ENCODE results near the gene GBA2.

GBA2 gene

GRCh38 chr9:35726931-35727330 is 22.1 kb downstream of the GBA2 start:
- Histone ChIP-seq H3K36me3 (ENCODE audit: insufficient read depth, low read depth, low read length) (peaks cover 37% of the 10 kb centered on the region), H3K9me3 (ENCODE audit: insufficient read depth, low read depth, low read length) (no peaks in the 10 kb centered on the region), H3K27me3 (ENCODE audit: insufficient read depth, low read length) (no peaks in the 10 kb centered on the region), H3K27ac (ENCODE audit: low read length) (peak overlapping the region; percentile 49), H3K4me3 (ENCODE audit: low read length) (no peak overlapping the region; the same call in 1 of the 2 replicates), H3K4me1 (ENCODE audit: insufficient read depth, low read length) (peaks cover 44% of the 10 kb centered on the region), H3K9ac (ENCODE audit: low read depth, low read length) (peak overlapping the region; percentile 77; the same call in 1 of the 2 replicates)

GRCh38 chr9:35725362-35725761 is 23.7 kb downstream of the GBA2 start:
- Histone ChIP-seq H3K9me3 (ENCODE audit: insufficient read depth, low read depth, low read length) (no peaks in the 10 kb centered on the region), H3K27ac (ENCODE audit: low read length) (no peak overlapping the region), H3K4me1 (ENCODE audit: insufficient read depth, low read length) (peaks cover 36% of the 10 kb centered on the region), H3K4me3 (ENCODE audit: low read length) (no peak overlapping the region), H3K9ac (ENCODE audit: low read depth, low read length) (no peak overlapping the region), H3K36me3 (ENCODE audit: insufficient read depth, low read depth, low read length) (peaks cover 52% of the 10 kb centered on the region), H3K27me3 (ENCODE audit: insufficient read depth, low read length) (no peaks in the 10 kb centered on the region)

- Histone ChIP-seq H3K36me3 (ENCODE audit: insufficient read depth, low read depth, low read length) (peaks cover 67% of the 10 kb centered on the region), H3K27ac (ENCODE audit: low read length) (no peak overlapping the region), H3K9ac (ENCODE audit: low read depth, low read length) (no peak overlapping the region), H3K4me1 (ENCODE audit: insufficient read depth, low read length) (peaks cover 23% of the 10 kb centered on the region), H3K9me3 (ENCODE audit: insufficient read depth, low read depth, low read length) (no peaks in the 10 kb centered on the region), H3K4me3 (ENCODE audit: low read length) (no peak overlapping the region), H3K27me3 (ENCODE audit: insufficient read depth, low read length) (no peaks in the 10 kb centered on the region)
These were observed 25.1 kb downstream of the GBA2 start for GRCh38 chr9:35723908-35724307.

- Histone ChIP-seq H3K4me3 (ENCODE audit: low read length) (no peak overlapping the region), H3K27ac (ENCODE audit: low read length) (no peak overlapping the region), H3K36me3 (ENCODE audit: insufficient read depth, low read depth, low read length) (peaks cover 72% of the 10 kb centered on the region), H3K27me3 (ENCODE audit: insufficient read depth, low read length) (no peaks in the 10 kb centered on the region), H3K9ac (ENCODE audit: low read depth, low read length) (no peak overlapping the region), H3K9me3 (ENCODE audit: insufficient read depth, low read depth, low read length) (no peaks in the 10 kb centered on the region), H3K4me1 (ENCODE audit: insufficient read depth, low read length) (peaks cover 18% of the 10 kb centered on the region)
These were observed 25.6 kb downstream of the GBA2 start for GRCh38 chr9:35723426-35723825.

GRCh38 chr9:35719546-35719945 is 29.5 kb downstream of the GBA2 start:
- H3K4me3 ChIP-seq (ENCODE audit: low read length): no peak overlapping the region
- H3K36me3 ChIP-seq (ENCODE audit: insufficient read depth, low read depth, low read length): peaks cover 100% of the 10 kb centered on the region
- H3K27me3 ChIP-seq (ENCODE audit: insufficient read depth, low read length): no peaks in the 10 kb centered on the region
- H3K4me1 ChIP-seq (ENCODE audit: insufficient read depth, low read length): no peaks in the 10 kb centered on the region; the same call in 1 of the 2 replicates
- no peaks in the 10 kb centered on the region for H3K9me3 ChIP-seq (ENCODE audit: insufficient read depth, low read depth, low read length)
- no peak overlapping the region for H3K9ac ChIP-seq (ENCODE audit: low read depth, low read length)
- no peak overlapping the region for H3K27ac ChIP-seq (ENCODE audit: low read length)

GRCh38 chr9:35718721-35719511 is 30.1 kb downstream of the GBA2 start:
- peaks cover 100% of the 10 kb centered on the region for H3K36me3 ChIP-seq (ENCODE audit: insufficient read depth, low read depth, low read length)
- no peak overlapping the region for H3K4me3 ChIP-seq (ENCODE audit: low read length)
- no peaks in the 10 kb centered on the region for H3K27me3 ChIP-seq (ENCODE audit: insufficient read depth, low read length)
- no peaks in the 10 kb centered on the region; the same call in 1 of the 2 replicates for H3K4me1 ChIP-seq (ENCODE audit: insufficient read depth, low read length)
- no peaks in the 10 kb centered on the region for H3K9me3 ChIP-seq (ENCODE audit: insufficient read depth, low read depth, low read length)
- H3K9ac ChIP-seq (ENCODE audit: low read depth, low read length): no peak overlapping the region
- no peak overlapping the region for H3K27ac ChIP-seq (ENCODE audit: low read length)

- H3K4me1 ChIP-seq (ENCODE audit: insufficient read depth, low read length): no peaks in the 10 kb centered on the region; the same call in 1 of the 2 replicates
- no peak overlapping the region for H3K4me3 ChIP-seq (ENCODE audit: low read length)
- H3K9me3 ChIP-seq (ENCODE audit: insufficient read depth, low read depth, low read length): no peaks in the 10 kb centered on the region
- no peak overlapping the region for H3K27ac ChIP-seq (ENCODE audit: low read length)
- no peak overlapping the region for H3K9ac ChIP-seq (ENCODE audit: low read depth, low read length)
- no peaks in the 10 kb centered on the region for H3K27me3 ChIP-seq (ENCODE audit: insufficient read depth, low read length)
- H3K36me3 ChIP-seq (ENCODE audit: insufficient read depth, low read depth, low read length): peaks cover 100% of the 10 kb centered on the region
These were observed 31.7 kb downstream of the GBA2 start for GRCh38 chr9:35717132-35717870.

- H3K27me3 ChIP-seq (ENCODE audit: insufficient read depth, low read length): no peaks in the 10 kb centered on the region
- no peaks in the 10 kb centered on the region; the same call in 1 of the 2 replicates for H3K4me1 ChIP-seq (ENCODE audit: insufficient read depth, low read length)
- no peak overlapping the region for H3K9ac ChIP-seq (ENCODE audit: low read depth, low read length)
- H3K36me3 ChIP-seq (ENCODE audit: insufficient read depth, low read depth, low read length): peaks cover 100% of the 10 kb centered on the region
- no peak overlapping the region for H3K27ac ChIP-seq (ENCODE audit: low read length)
- no peak overlapping the region for H3K4me3 ChIP-seq (ENCODE audit: low read length)
- no peaks in the 10 kb centered on the region for H3K9me3 ChIP-seq (ENCODE audit: insufficient read depth, low read depth, low read length)
These were observed 32.8 kb downstream of the GBA2 start for GRCh38 chr9:35716230-35716629.

GRCh38 chr9:35714579-35715252 is 34.3 kb downstream of the GBA2 start:
- no peak overlapping the region for H3K4me3 ChIP-seq (ENCODE audit: low read length)

GRCh38 chr9:35714123-35714522 is 34.9 kb downstream of the GBA2 start:
- Histone ChIP-seq H3K27me3 (ENCODE audit: insufficient read depth, low read length) (no peaks in the 10 kb centered on the region), H3K4me1 (ENCODE audit: insufficient read depth, low read length) (no peaks in the 10 kb centered on the region; the same call in 1 of the 2 replicates), H3K9ac (ENCODE audit: low read depth, low read length) (no peak overlapping the region), H3K9me3 (ENCODE audit: insufficient read depth, low read depth, low read length) (no peaks in the 10 kb centered on the region), H3K27ac (ENCODE audit: low read length) (no peak overlapping the region), H3K36me3 (ENCODE audit: insufficient read depth, low read depth, low read length) (peaks cover 93% of the 10 kb centered on the region), H3K4me3 (ENCODE audit: low read length) (no peak overlapping the region)

More at GRCh38 chr9:35714579-35715252, 34.3 kb downstream of the GBA2 start:
- Histone ChIP-seq H3K4me1 (ENCODE audit: insufficient read depth, low read length) (no peaks in the 10 kb centered on the region; the same call in 1 of the 2 replicates), H3K9ac (ENCODE audit: low read depth, low read length) (no peak overlapping the region), H3K9me3 (ENCODE audit: insufficient read depth, low read depth, low read length) (no peaks in the 10 kb centered on the region), H3K36me3 (ENCODE audit: insufficient read depth, low read depth, low read length) (peaks cover 96% of the 10 kb centered on the region), H3K27ac (ENCODE audit: low read length) (no peak overlapping the region), H3K27me3 (ENCODE audit: insufficient read depth, low read length) (no peaks in the 10 kb centered on the region)

- Histone ChIP-seq H3K27ac (ENCODE audit: low read length) (no peak overlapping the region), H3K9me3 (ENCODE audit: insufficient read depth, low read depth, low read length) (no peaks in the 10 kb centered on the region), H3K4me3 (ENCODE audit: low read length) (no peak overlapping the region), H3K27me3 (ENCODE audit: insufficient read depth, low read length) (no peaks in the 10 kb centered on the region), H3K9ac (ENCODE audit: low read depth, low read length) (no peak overlapping the region), H3K36me3 (ENCODE audit: insufficient read depth, low read depth, low read length) (peaks cover 93% of the 10 kb centered on the region), H3K4me1 (ENCODE audit: insufficient read depth, low read length) (no peaks in the 10 kb centered on the region; the same call in 1 of the 2 replicates)
These were observed 35.5 kb downstream of the GBA2 start for GRCh38 chr9:35713578-35713977.

All from iPS-20b (cell line).